Peyer's patch (tissue), 4 donors: ENCODE measurements around the gene UBE3B. TPM values are rescaled to one million over a fixed set of nuclear protein-coding genes. Genes with fewer than 3 reads are reported as not detected.
A peak's percentile ranks its signal among the peaks of the same experiment; 100 is the strongest.
"Not testable (repeated sequence)": the region's sequence is repeated elsewhere in the genome, so short reads cannot be mapped to it uniquely, and the experiment has no call there.

ENCODE experiments used
- DNase-seq, 3 donors: peaks; one replicate each; pipeline ENCODE4 v3.0.0-alpha.2; 2017 to 2019
- H3K27ac ChIP-seq, 4 donors: fragments of 200-600 bp; sonication (generic); one replicate each; pipeline ENCODE4 v1.5.1; 2016 to 2019
- H3K27me3 ChIP-seq, 2 donors: fragments of 200-600 bp; sonication (generic); one replicate each; pipeline ENCODE4 v1.5.1; 2019
- H3K36me3 ChIP-seq, 3 donors: fragments of 200-600 bp; sonication (generic); one replicate each; pipeline ENCODE4 v1.5.1; 2016 to 2019
- H3K4me1 ChIP-seq, 4 donors: fragments of 200-600 bp; sonication (generic); one replicate each; pipeline ENCODE4 v1.5.1; 2016 to 2019
- H3K4me3 ChIP-seq, 4 donors: fragments of 200-600 bp; sonication (generic); 1 replicate in 3 of 4; 2 replicates in 1 of 4; pipeline ENCODE4 v1.5.1; 2016 to 2019; ENCODE audit warnings: mild to moderate bottlenecking in 1 of 4
- H3K9me3 ChIP-seq, 4 donors: fragments of 200-600 bp; sonication (generic); one replicate each; pipeline ENCODE4 v1.5.1; 2016 to 2019; ENCODE audit warnings: mild to moderate bottlenecking in 1 of 4
- CTCF ChIP-seq, 6 experiments: fragments of 450-650 bp in 4 of 6; fragments of 200-600 bp in 2 of 6; sonication (generic) in 1 of 6; IDR thresholded peaks; one replicate each; pipeline ENCODE4 v1.5.1; 2017 to 2019; ENCODE audit warnings: antibody characterized with exemption in 6 of 6, mild to moderate bottlenecking in 3 of 6, moderate library complexity in 1 of 6
- POLR2A ChIP-seq, 2 donors: fragments of 450-650 bp; IDR thresholded peaks; one replicate each; pipeline ENCODE4 v1.5.1; 2017; ENCODE audit warnings: antibody characterized with exemption in 2 of 2, mild to moderate bottlenecking in 2 of 2, moderate library complexity in 2 of 2
- total RNA-seq, 4 donors: library from RNA; depleted of rRNA; stranded (reverse); fragments of >200 nt; gene quantifications; one replicate each; pipeline ENCODE4 v1.1.0, GENCODE V29; 2016

UBE3B gene
- total RNA-seq, 4 donors from 2014 or later: 43.8 to 77.0 (median 57.3) TPM

DNA sequence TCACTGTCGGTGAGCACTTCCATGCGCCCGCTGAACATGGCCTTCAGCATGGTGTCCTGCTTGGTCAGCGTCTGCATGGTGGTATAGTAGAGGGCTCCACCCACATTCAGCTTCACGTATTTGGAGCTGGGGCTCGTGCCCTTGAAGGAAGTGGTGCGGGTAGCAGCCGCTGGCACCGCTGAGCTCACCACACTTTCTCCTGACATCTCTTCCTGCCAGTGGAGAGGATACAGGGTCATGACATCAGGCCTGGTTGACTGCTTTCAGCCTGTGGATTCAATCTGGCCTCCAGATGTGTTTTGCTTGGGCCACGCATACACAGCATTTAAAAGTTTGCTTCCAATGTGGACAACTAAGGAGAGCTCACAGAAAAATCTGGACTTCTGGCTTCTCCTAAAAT, 7.9 kb upstream of the UBE3B start:
- no peaks in the 10 kb centered on the region for H3K4me1 ChIP-seq
- H3K9me3 ChIP-seq: no peaks in the 10 kb centered on the region
- no peak overlapping the region for H3K27ac ChIP-seq
- DNase-seq: no peak
- TF ChIP-seq CTCF (IDR thresholded peaks at IDR 0.05) (no peak), POLR2A (IDR thresholded peaks at IDR 0.05) (no peak)
- H3K4me3 ChIP-seq: no peak overlapping the region
- peaks cover 0 to 48% (median 0%) of the 10 kb centered on the region in 3 donors for H3K36me3 ChIP-seq
- no peaks in the 10 kb centered on the region for H3K27me3 ChIP-seq

DNA sequence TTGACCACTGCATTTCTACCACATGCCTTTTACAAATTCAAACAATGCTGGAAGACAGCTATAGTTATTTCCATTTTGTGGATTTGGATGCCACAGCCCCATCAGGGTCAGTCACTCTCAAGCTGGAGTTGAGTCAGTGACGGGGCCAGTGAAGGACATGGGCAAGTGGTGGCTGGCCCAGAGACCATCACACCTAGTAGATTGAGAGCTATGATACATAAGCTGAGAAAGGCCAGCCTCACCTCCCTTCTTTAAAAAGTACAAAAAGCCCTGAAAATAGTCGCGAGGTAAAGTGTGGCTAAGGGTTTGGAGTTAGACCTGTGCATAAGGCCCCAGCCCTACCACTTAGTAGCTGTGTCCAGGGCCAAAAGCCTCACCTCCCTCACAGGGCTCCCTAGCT, 4.4 kb upstream of the UBE3B start:
- Histone ChIP-seq H3K4me1 (peaks cover 3 to 17% (median 9%) of the 10 kb centered on the region in 4 donors), H3K9me3 (no peaks in the 10 kb centered on the region), H3K36me3 (peaks cover 0 to 15% (median 0%) of the 10 kb centered on the region in 3 donors), H3K27ac (no peak overlapping the region), H3K4me3 (no peak overlapping the region), H3K27me3 (no peaks in the 10 kb centered on the region)
- TF ChIP-seq POLR2A (IDR thresholded peaks at IDR 0.05) (no peak), CTCF (IDR thresholded peaks at IDR 0.05) (no peak)
- no peak for DNase-seq

- H3K9me3 ChIP-seq, H3K27me3 ChIP-seq, DNase-seq, H3K27ac ChIP-seq, H3K4me3 ChIP-seq: not testable (repeated sequence)
- H3K36me3 ChIP-seq: peaks cover 0 to 11% (median 0%) of the 10 kb centered on the region in 3 donors
- peaks cover 3 to 24% (median 11%) of the 10 kb centered on the region in 4 donors for H3K4me1 ChIP-seq
These were observed 3.7 kb upstream of the UBE3B start for GRCh38 chr12:109473526-109474270.

DNA sequence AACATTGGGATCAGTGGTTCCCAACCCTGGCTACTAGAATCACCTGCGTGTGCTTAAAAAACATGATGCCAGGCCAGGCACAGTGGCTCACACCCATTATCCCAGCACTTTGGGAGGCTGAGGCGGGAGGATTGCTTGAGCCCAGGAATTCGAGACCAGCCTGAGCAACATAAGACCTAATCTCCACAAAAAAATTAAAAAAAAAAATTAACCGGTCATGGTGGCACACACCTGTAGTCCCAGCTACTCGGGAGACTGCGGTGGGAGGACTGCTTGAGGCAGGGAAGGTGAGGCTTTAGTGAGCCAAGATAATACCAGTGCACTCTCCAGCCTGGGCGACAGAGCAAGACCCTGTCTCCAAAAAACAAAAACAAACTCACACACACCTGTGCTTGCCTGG, 2.3 kb upstream of the UBE3B start:
- no peak for DNase-seq
- no peak overlapping the region for H3K27ac ChIP-seq
- H3K36me3 ChIP-seq: no peaks in the 10 kb centered on the region
- TF ChIP-seq POLR2A (IDR thresholded peaks at IDR 0.05): no peak
- TF ChIP-seq CTCF (IDR thresholded peaks at IDR 0.05): no peak
- no peaks in the 10 kb centered on the region for H3K27me3 ChIP-seq
- peaks cover 3 to 33% (median 12%) of the 10 kb centered on the region in 4 donors for H3K4me1 ChIP-seq
- no peak overlapping the region for H3K4me3 ChIP-seq
- H3K9me3 ChIP-seq: no peaks in the 10 kb centered on the region

- Histone ChIP-seq H3K4me1 (peaks cover 3 to 33% (median 12%) of the 10 kb centered on the region in 4 donors), H3K27ac (peak overlapping the region; percentile 91 to 95 (median 94)), H3K9me3 (no peaks in the 10 kb centered on the region), H3K36me3 (no peaks in the 10 kb centered on the region), H3K4me3 (peak overlapping the region; percentile 79 to 97 (median 84)), H3K27me3 (no peaks in the 10 kb centered on the region)
- TF ChIP-seq POLR2A (IDR thresholded peaks at IDR 0.05): no peak
- TF ChIP-seq CTCF (IDR thresholded peaks at IDR 0.05): no peak
- DNase-seq: no peak
These were observed 1.2 kb upstream of the UBE3B start for GRCh38 chr12:109475993-109476806.

GRCh38 chr12:109476807-109477184, 638 bp upstream of the UBE3B start:
- DNase-seq: no peak
- H3K36me3 ChIP-seq: no peaks in the 10 kb centered on the region
- TF ChIP-seq CTCF (IDR thresholded peaks at IDR 0.05): no peak
- TF ChIP-seq POLR2A (IDR thresholded peaks at IDR 0.05): no peak
- H3K27me3 ChIP-seq: no peaks in the 10 kb centered on the region
- H3K27ac ChIP-seq: peak overlapping the region; percentile 91 to 95 (median 94)
- peak overlapping the region; percentile 79 to 97 (median 84) for H3K4me3 ChIP-seq
- no peaks in the 10 kb centered on the region for H3K9me3 ChIP-seq
- H3K4me1 ChIP-seq: peaks cover 3 to 33% (median 12%) of the 10 kb centered on the region in 4 donors
